ENCODE measurements around the gene UEVLD.

- no peak for TF ChIP-seq POLR2AphosphoS5 (IDR thresholded peaks at IDR 0.05; ENCODE audit: borderline replicate concordance, low read depth, low read length)
- no peak for TF ChIP-seq EZH2 (IDR thresholded peaks at IDR 0.05)
Observed at GRCh38 chr11:18502352-18502751, 86.2 kb downstream of the UEVLD start.

All from SK-N-MC (cell line).